ENCODE data around the gene AQP6. TPM values are rescaled to one million over a fixed set of nuclear protein-coding genes. Genes with fewer than 3 reads are reported as not detected.

Gene AQP6
- total RNA-seq, 2 donors from 2014 or later, result not detected

DNA sequence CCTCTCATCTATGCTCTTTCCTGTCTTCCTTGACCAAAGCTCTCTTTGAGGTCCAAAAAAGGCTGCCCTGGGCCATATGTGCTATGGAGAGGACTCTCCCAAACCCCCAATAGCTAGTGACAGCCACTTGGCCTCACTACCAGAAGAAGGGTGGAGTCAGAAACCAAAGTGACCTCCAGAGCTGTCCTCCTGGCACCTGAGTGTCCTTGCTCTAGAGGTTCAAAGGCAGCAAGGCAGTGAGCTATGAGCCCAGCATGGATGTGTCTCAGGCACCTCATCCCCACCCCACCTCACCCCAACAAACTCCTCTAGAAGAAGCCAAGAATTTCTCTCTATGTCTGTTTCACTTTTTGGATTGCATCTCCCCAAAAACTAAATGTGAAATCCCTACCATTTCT is 15.2 kb upstream of the AQP6 start:
- peaks cover 8% of the 10 kb centered on the region for H3K4me1 Mint-ChIP-seq
- ATAC-seq (replicated peaks), result no peak
- no peak overlapping the region for H3K27ac Mint-ChIP-seq
- peaks cover 8% of the 10 kb centered on the region for H3K36me3 Mint-ChIP-seq (ENCODE audit: low read depth)
- peaks cover 54% of the 10 kb centered on the region for H3K27me3 Mint-ChIP-seq
- H3K4me3 Mint-ChIP-seq, result no peak overlapping the region
- H3K9me3 Mint-ChIP-seq, result no peaks in the 10 kb centered on the region

DNA sequence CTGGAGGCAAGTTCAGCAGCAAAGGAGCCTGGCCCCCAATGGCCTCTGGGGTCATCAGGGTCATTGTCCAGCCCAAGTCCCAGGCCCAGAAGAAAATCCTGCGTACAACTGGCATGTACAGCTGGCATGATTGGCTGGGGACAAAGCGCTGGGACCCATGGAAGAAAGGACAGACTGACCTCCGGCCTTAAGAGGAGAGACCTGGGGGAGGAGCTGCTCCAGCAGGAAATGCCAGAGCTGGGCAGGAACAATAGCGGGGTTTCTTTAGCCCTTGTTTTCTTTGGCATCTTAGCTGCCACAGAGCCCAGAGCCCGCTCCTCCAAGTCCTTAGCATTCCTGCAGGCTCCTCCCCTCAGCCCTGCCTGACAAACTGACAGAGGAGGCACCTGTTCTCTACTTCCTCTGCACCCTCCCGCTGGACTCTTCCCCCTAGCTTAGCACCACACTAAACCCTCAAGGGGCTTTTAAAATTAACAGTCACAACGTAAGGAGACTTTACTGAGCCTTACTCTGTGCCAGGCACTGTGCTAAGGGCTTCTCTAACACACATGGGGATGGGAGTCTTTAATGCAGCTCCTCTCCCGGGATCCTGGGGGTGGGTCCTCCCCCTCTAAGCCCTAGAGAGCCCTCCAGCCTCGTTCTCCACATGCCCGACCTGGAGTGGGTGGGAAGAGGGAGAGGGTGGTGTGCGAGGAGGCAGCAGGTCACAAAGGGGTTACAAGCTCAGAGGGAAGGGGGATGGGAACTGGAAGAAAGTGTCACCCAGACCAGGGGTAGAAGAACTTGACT is 12.9 kb upstream of the AQP6 start:
- Mint-ChIP-seq H3K9me3 (no peaks in the 10 kb centered on the region), H3K27ac (no peak overlapping the region), H3K36me3 (ENCODE audit: low read depth) (peaks cover 8% of the 10 kb centered on the region), H3K4me3 (peak overlapping the region; percentile 51), H3K4me1 (peaks cover 8% of the 10 kb centered on the region), H3K27me3 (peaks cover 67% of the 10 kb centered on the region)
- no peak for ATAC-seq (replicated peaks)

DNA sequence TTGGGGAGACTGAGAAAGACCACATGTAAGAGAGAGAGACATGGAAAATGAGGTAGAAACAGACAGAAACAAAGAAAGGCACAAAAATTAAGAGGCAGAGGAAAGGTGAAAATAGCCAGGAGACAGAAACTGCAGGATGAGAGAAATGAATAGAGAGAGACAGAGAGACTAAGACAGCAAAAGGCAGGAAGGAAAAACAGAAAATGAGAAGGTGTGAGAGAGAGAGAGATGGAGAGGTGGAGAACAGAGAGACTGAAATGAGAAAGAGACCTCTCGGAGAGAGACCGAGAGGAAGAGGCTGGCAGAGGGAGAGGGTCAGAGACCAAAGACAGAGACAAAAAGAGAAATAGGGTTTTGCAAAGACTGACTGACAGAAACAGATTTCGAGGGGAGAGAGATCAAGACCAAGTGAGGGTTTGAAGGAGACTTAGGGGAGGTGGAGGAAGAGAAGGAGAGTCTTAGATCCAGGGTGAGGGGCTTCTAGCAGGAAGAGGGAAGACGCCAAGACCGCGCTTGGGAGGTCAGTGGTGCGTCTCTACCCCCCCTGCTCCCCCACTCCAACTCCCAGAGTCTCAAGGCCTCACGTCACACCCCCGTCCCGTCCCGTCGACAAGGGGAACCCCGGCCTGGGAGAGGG is 12.2 kb upstream of the AQP6 start:
- H3K4me3 Mint-ChIP-seq, result peak overlapping the region; percentile 51
- H3K27ac Mint-ChIP-seq, result no peak overlapping the region
- no peak for ATAC-seq (replicated peaks)
- peaks cover 66% of the 10 kb centered on the region for H3K27me3 Mint-ChIP-seq
- peaks cover 8% of the 10 kb centered on the region for H3K4me1 Mint-ChIP-seq
- no peaks in the 10 kb centered on the region for H3K9me3 Mint-ChIP-seq
- peaks cover 8% of the 10 kb centered on the region for H3K36me3 Mint-ChIP-seq (ENCODE audit: low read depth)

DNA sequence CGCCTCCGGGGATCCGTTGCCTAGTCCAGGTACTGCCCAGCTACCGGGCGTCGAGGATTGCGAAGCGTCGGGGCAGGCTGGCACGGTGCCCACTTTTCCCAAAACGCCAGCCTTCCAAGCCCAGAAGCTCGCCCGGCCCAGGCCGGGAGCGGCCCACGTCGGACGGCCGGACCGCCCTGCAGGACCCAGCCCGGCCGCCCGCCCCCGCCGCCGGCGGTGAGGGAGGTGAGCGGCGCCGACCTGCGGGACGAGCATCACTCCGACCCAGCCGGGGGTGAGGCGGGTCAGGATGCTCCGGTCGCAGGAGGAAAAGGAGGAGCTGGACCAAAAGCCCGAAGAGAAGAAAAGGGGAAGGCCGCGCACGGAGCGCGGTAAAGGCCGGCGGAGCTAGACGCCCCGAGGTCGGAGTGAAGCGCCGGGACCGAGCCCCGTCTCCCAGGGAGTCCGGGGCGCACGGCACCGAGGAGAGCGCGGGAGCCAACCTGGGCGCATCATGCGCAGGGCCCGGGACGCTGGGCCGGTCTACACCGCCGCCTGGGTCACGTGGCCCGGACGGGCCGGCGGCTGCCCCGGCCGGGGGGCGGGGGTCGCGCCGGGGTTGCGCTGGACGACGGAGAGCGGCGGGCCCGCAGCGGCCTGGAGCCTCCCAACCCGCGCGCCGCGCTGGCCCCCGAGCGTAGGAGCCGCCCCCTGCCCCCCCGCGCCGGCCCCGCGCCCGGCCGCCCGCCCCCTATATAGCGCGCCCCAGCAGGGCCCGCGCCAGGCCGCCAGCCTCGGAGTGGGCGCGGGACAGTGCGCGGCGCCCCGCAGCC is 11.4 kb upstream of the AQP6 start, which contains the start of gene AQP5:
Gene AQP5 (plus strand): TSS at position 762 of the 812 bp plus-strand sequence. CDS start 146 bp downstream, outside the sequence.
- Mint-ChIP-seq H3K4me1 (peaks cover 8% of the 10 kb centered on the region), H3K27me3 (peaks cover 68% of the 10 kb centered on the region), H3K27ac (no peak within 1 kb of the TSS), H3K4me3 (peak within 1 kb of the TSS; percentile 51), H3K9me3 (no peaks in the 10 kb centered on the region), H3K36me3 (ENCODE audit: low read depth) (peaks cover 8% of the 10 kb centered on the region)
- peak; percentile 18 for ATAC-seq (replicated peaks)

DNA sequence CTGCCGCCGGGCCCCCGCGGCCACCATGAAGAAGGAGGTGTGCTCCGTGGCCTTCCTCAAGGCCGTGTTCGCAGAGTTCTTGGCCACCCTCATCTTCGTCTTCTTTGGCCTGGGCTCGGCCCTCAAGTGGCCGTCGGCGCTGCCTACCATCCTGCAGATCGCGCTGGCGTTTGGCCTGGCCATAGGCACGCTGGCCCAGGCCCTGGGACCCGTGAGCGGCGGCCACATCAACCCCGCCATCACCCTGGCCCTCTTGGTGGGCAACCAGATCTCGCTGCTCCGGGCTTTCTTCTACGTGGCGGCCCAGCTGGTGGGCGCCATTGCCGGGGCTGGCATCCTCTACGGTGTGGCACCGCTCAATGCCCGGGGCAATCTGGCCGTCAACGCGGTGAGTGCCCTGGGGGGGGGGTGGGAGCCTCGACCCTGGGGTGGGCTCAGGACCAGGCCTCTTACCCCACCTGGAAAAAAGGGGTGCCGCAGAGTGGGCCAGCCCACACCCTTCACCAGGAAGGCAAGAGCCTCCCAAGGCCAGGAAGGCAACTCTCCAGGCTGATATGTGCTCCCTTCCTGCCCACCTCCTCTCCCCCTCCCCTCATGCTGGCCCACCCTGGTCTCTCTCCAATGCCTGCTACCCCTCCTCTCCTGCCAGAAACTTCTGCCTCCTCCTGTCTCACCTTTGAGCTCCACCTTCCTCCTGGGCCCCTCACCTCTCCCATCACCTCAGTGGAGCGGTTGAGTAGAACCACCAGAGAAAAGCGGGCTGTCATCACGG is 10.6 kb upstream of the AQP6 start:
- Mint-ChIP-seq H3K4me3 (no peak overlapping the region), H3K27ac (no peak overlapping the region), H3K36me3 (ENCODE audit: low read depth) (peaks cover 8% of the 10 kb centered on the region), H3K27me3 (peaks cover 63% of the 10 kb centered on the region), H3K4me1 (peaks cover 8% of the 10 kb centered on the region), H3K9me3 (no peaks in the 10 kb centered on the region)
- no peak for ATAC-seq (replicated peaks)

DNA sequence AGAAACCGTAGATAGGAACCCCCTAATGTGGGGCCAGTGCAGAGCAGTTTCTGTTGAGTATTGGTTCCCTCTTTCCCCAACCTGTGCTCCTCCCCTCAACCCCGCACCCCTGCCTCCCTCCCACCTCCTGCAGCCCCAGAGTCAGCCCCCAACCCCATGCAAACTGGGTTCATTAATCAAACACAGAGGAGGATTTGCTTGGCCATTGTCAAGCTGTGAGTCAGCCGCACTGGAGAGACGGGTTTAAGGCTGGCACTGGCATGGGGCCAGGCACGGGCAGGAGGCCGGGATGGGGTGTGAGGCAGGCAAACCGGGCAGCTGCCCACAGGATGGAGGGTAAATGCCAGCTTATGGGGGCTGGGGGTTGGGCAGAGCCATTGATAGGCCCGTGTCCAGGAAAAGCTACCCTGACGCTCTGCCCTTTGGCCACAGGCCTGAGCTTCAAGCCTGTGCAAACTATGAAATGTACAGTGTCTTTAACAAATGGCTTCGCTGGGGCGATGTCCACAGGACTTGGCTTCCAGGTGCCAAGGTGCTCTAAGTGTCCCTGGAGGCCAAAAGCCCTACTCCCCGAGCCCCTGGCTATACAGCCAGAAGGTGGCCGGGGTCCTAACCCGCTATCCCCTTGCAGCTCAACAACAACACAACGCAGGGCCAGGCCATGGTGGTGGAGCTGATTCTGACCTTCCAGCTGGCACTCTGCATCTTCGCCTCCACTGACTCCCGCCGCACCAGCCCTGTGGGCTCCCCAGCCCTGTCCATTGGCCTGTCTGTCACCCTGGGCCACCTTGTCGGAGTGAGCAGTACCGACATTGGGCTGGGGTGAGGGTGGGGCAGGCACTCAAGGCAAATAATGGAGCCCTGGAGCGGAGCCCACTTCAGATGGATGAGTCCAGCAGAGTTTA is 9.6 kb upstream of the AQP6 start:
- H3K27ac Mint-ChIP-seq, result no peak overlapping the region
- no peak overlapping the region for H3K4me3 Mint-ChIP-seq
- peaks cover 54% of the 10 kb centered on the region for H3K27me3 Mint-ChIP-seq

DNA sequence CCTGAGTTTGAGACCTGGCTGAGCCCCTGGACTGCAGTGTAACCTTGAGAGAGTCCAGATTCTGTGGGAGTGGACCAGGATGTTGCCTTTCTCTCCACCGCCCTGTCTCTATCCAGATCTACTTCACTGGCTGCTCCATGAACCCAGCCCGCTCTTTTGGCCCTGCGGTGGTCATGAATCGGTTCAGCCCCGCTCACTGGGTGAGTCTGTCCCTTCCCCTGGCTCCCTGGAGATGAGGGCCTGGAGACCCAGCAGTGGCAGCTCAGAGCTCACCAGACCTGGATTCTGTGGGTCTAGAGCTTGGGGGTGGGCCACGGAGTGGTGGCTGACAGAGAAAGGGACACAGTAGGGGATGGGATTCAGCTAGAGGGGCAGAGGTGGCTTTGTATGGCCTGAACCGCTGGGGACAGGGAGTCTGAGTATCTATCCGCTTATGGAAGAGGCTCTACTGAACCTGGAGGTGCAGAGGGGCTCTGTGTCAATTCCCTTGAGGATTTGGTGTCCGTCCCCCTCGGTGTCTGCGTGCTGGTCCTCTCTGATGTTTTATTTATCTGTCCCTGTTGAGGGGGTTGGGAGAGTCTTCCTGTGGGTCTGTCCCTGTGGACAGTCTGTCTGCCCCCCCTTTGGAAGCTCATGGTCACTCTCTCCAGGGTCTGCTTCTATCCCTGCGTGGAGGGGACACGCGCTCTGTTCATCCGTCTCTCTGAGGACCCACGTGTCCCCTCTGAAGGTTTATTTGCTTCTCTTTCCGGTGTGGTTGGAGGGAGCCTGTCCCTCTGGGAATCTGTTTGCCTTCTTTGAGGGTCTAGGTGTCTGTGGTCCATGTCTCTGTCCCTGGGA is 8.6 kb upstream of the AQP6 start:
- no peak overlapping the region for H3K27ac Mint-ChIP-seq
- no peak overlapping the region for H3K4me3 Mint-ChIP-seq
- H3K9me3 Mint-ChIP-seq, result no peaks in the 10 kb centered on the region
- peaks cover 8% of the 10 kb centered on the region for H3K36me3 Mint-ChIP-seq (ENCODE audit: low read depth)
- H3K27me3 Mint-ChIP-seq, result peaks cover 43% of the 10 kb centered on the region
- H3K4me1 Mint-ChIP-seq, result peaks cover 8% of the 10 kb centered on the region
- no peak for ATAC-seq (replicated peaks)

More for the DNA sequence above, 9.6 kb upstream of the AQP6 start:
- H3K4me1 Mint-ChIP-seq, result peaks cover 8% of the 10 kb centered on the region
- peaks cover 8% of the 10 kb centered on the region for H3K36me3 Mint-ChIP-seq (ENCODE audit: low read depth)
- H3K9me3 Mint-ChIP-seq, result no peaks in the 10 kb centered on the region
- no peak for ATAC-seq (replicated peaks)

DNA sequence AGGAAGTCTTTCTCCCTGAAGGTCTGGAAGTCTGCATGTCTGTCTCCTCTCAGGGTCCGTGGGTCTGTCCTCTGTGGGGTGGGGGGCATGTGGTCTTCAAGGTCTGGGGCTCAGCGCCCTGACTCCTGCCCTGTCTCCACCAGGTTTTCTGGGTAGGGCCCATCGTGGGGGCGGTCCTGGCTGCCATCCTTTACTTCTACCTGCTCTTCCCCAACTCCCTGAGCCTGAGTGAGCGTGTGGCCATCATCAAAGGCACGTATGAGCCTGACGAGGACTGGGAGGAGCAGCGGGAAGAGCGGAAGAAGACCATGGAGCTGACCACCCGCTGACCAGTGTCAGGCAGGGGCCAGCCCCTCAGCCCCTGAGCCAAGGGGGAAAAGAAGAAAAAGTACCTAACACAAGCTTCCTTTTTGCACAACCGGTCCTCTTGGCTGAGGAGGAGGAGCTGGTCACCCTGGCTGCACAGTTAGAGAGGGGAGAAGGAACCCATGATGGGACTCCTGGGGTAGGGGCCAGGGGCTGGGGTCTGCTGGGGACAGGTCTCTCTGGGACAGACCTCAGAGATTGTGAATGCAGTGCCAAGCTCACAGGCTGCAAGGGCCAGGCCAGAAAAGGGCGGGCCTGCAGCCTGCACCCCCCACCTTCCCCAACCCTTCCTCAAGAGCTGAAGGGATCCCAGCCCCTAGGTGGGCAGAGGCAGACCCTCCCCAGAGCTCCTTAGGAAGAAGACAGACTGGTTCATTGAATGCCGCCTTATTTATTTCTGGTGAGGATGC is 7.7 kb upstream of the AQP6 start:
- Mint-ChIP-seq H3K27ac (no peak overlapping the region), H3K4me3 (no peak overlapping the region), H3K27me3 (peaks cover 35% of the 10 kb centered on the region), H3K4me1 (peaks cover 8% of the 10 kb centered on the region), H3K36me3 (ENCODE audit: low read depth) (peaks cover 8% of the 10 kb centered on the region), H3K9me3 (no peaks in the 10 kb centered on the region)
- ATAC-seq (replicated peaks), result no peak

DNA sequence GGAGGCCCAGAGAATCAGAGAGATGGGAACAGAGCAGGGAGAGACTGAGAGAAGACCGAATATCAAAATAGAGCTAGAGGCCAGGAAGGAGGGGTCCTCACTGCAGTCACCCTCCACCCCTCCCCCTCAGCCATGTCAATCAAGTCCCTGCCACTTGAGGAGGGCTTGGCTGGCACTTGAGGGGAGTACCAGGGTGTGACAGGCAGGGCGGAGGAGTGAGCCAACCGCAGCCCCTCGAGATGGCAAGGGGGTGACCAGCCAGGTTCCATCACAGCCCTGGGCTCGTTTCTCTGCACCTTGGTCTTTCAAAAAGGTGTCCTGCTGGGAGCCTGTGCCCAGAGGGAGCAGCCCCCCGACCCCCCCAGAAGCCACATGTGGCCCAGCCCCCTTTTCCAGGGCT is 6.9 kb upstream of the AQP6 start:
- no peak overlapping the region for H3K27ac Mint-ChIP-seq
- H3K4me1 Mint-ChIP-seq, result peaks cover under 1% of the 10 kb centered on the region
- peaks cover under 1% of the 10 kb centered on the region for H3K36me3 Mint-ChIP-seq (ENCODE audit: low read depth)
- no peak overlapping the region for H3K4me3 Mint-ChIP-seq
- H3K9me3 Mint-ChIP-seq, result no peaks in the 10 kb centered on the region
- H3K27me3 Mint-ChIP-seq, result peaks cover 27% of the 10 kb centered on the region
- no peak for ATAC-seq (replicated peaks)

DNA sequence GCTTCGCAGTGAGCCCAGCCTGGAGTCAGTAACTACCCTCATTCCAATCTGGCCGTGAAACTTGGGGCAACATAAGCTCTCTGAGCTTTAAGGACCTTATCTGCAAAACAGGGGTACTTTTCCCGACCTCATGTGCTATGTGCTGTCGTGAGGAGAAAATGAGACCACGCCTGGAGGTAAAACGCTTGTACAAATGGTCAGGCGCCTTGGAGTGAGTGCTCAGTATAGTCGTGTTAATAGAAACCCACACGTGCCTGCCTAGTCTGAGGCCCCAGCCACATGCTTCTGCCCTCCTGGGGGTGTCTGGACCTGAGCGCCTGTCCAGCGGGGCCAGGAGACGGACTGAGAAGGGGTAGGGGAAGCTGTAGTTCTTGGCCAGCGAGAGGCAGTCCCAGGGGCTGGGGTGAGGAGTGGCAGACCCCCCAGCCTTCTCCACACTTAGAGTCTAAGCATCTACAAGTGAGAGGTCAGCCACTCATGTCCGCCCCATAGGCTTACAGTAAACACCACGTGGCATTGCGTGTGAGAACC is 6.2 kb upstream of the AQP6 start:
- ATAC-seq (replicated peaks), result no peak
- H3K4me3 Mint-ChIP-seq, result peak overlapping the region; percentile 68
- H3K27ac Mint-ChIP-seq, result no peak overlapping the region
- H3K27me3 Mint-ChIP-seq, result peaks cover 27% of the 10 kb centered on the region
- no peaks in the 10 kb centered on the region for H3K36me3 Mint-ChIP-seq (ENCODE audit: low read depth)
- H3K4me1 Mint-ChIP-seq, result no peaks in the 10 kb centered on the region
- H3K9me3 Mint-ChIP-seq, result no peaks in the 10 kb centered on the region

DNA sequence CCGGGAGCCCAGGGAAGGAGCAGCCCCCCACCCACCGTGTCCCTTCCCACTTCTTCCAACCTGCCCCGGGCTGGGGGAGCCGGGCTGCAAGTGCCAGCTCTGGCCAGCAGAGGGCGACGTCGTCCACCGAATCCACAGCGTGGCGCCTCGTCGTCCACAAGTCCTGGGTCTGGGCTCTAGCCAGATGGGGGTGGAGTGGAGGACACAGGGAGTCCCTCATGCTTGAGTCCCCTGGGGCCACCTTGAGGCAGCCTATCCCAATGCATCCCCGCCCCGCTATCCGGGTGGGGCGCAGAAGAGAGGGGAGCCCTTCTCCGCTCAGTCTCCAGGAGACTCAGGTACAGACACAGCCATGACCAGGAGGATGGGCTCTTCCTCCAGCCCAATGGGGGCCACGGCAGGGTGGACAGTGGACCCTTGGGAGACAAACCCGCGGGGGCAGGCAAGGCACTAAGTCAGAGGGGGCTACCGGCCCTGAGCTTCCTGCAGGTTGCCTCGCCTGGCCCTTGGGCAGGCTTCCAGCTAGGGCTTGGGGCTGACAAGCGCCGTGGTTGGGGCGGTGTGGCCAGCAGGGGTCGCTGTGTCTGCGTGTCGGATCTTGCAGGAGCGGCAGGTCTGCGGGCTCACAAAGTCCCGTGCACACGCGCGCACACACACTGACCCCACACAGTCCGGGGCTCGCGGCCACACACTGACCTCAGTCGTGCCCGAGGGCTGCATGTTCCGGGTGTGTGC is 5.5 kb upstream of the AQP6 start:
- H3K27me3 Mint-ChIP-seq, result peaks cover 30% of the 10 kb centered on the region
- no peaks in the 10 kb centered on the region for H3K9me3 Mint-ChIP-seq
- no peaks in the 10 kb centered on the region for H3K4me1 Mint-ChIP-seq
- no peak overlapping the region for H3K27ac Mint-ChIP-seq
- H3K4me3 Mint-ChIP-seq, result peak overlapping the region; percentile 68
- peak; percentile 89 for ATAC-seq (replicated peaks)
- no peaks in the 10 kb centered on the region for H3K36me3 Mint-ChIP-seq (ENCODE audit: low read depth)

All from activated T-helper 17 cell treated with anti-CD3 and anti-CD28 coated beads, Interleukin-2, amount 50 U/mL, for 72 hours (primary cell).